HepG2 (cell line): ENCODE results near the gene CCL5. TPM values are rescaled to one million over a fixed set of nuclear protein-coding genes. Genes with fewer than 3 reads are reported as not detected.
"Not testable (repeated sequence)": the region's sequence is repeated elsewhere in the genome, so short reads cannot be mapped to it uniquely, and the experiment has no call there.

Experiments
- ATAC-seq: fragments of 200-7000 bp; cut with Tn5 transposase; 3 replicates; pipeline ENCODE4 v1.9.1; 2020; ENCODE audit warnings: mild to moderate bottlenecking, moderate library complexity
- BruUV-seq: library from RNA; stranded (reverse); fragments of 400-500 nt; replicated peaks from 2 replicates; lab custom pipeline; 2021; lab: Mats Ljungman, UMichigan
- CTCF ChIA-PET: fragments of 300-600 bp; formaldehyde crosslinking; extraction: SDS; loops from one replicate; lab custom pipeline; 2021; ENCODE audit warnings: low total read pairs, inconsistent platforms, low intra/inter-chr PET ratio; lab: Yijun Ruan, JAX
- POLR2A ChIA-PET: fragments of 350-600 bp; sonication (Branson Sonifier 250); formaldehyde crosslinking; loops from one replicate; lab custom pipeline; 2020; ENCODE audit warnings: antibody characterized with exemption, inconsistent platforms; lab: Yijun Ruan, JAX
- DNase-seq: peaks from one replicate; pipeline ENCODE4 v3.0.0-alpha.2; 2015; ENCODE audit warnings: low spot score
- FAIRE-seq: peaks from 3 replicates; lab custom pipeline; 2011; peaks lifted over from hg19 to GRCh38; lab: Jason Lieb, UNC
- H2AFZ ChIP-seq: one replicate; pipeline ENCODE4 v1.6.1; 2011; ENCODE audit warnings: low read length, inconsistent platforms
- H3K27ac ChIP-seq: fragments of 300-600 bp; 3 replicates; pipeline ENCODE4 v1.8.0; 2011; ENCODE audit warnings: mixed run types, mild to moderate bottlenecking, mixed read lengths, low read length, inconsistent platforms; ENCODE audit not compliant: insufficient read depth; ENCODE audit errors: extremely low read length
- H3K27me3 ChIP-seq, 2 experiments: fragments of 200-600 bp in 1 of 2; 2 replicates in 1 of 2; 3 replicates in 1 of 2; pipeline versions ENCODE4 v1.6.0 to v1.8.0; 2011; ENCODE audit warnings: low read length in 2 of 2, mild to moderate bottlenecking in 2 of 2, moderate library complexity in 2 of 2, inconsistent platforms in 1 of 2; ENCODE audit not compliant: insufficient read depth in 2 of 2, control insufficient read depth in 1 of 2
- H3K36me3 ChIP-seq, 2 experiments: fragments of 200-600 bp in 1 of 2; replicated peaks in 1 of 2; 2 replicates in 1 of 2; 3 replicates in 1 of 2; pipeline versions ENCODE4 v1.5.1 to v1.8.0; 2011; ENCODE audit warnings: low read length in 2 of 2, inconsistent platforms in 1 of 2; ENCODE audit not compliant: insufficient read depth in 2 of 2, control insufficient read depth in 1 of 2
- H3K4me1 ChIP-seq: 2 replicates; pipeline ENCODE4 v1.5.1; 2012; ENCODE audit warnings: low read length, inconsistent platforms; ENCODE audit not compliant: insufficient read depth
- H3K4me2 ChIP-seq: 2 replicates; pipeline ENCODE4 v1.6.0; 2011; ENCODE audit warnings: low read depth, low read length, inconsistent platforms
- H3K4me3 ChIP-seq, 3 experiments: fragments of 200-600 bp in 1 of 3; sonication (generic), shearing (Covaris generic) in 1 of 3; replicated peaks in 1 of 3; 2 replicates each; pipeline ENCODE4 v1.5.1; 2011 to 2016; ENCODE audit warnings: low read length in 3 of 3, inconsistent platforms in 2 of 3, low read depth in 2 of 3, mild to moderate bottlenecking in 2 of 3, control low read depth in 1 of 3, mixed read lengths in 1 of 3; ENCODE audit not compliant: insufficient read depth in 1 of 3
- H3K79me2 ChIP-seq: one replicate; pipeline ENCODE4 v1.6.1; 2011; ENCODE audit warnings: low read length, inconsistent platforms; ENCODE audit not compliant: insufficient read depth
- H3K9ac ChIP-seq: 2 replicates; pipeline ENCODE4 v1.6.0; 2011; ENCODE audit warnings: mild to moderate bottlenecking, low read depth, low read length, inconsistent platforms; ENCODE audit not compliant: insufficient read depth
- H3K9me3 ChIP-seq: 2 replicates; pipeline ENCODE4 v1.5.1; 2012; ENCODE audit warnings: mild to moderate bottlenecking, low read length
- H4K20me1 ChIP-seq: 2 replicates; pipeline ENCODE4 v1.6.0; 2011; ENCODE audit warnings: inconsistent platforms, mild to moderate bottlenecking, low read length, moderate library complexity; ENCODE audit not compliant: insufficient read depth
- AKAP8 ChIP-seq: sonication (generic); formaldehyde crosslinking; IDR thresholded peaks from 2 replicates; pipeline ENCODE4 v1.5.1; 2020; ENCODE audit warnings: mild to moderate bottlenecking, missing genetic modification reagents
- ATF1 ChIP-seq: IDR thresholded peaks from 2 replicates; pipeline ENCODE4 v1.6.1; 2016; ENCODE audit warnings: mild to moderate bottlenecking, control low read depth
- DNMT3B ChIP-seq: conservative IDR thresholded peaks from 2 replicates; pipeline ENCODE4 v1.6.1; 2016; ENCODE audit warnings: missing biosample characterization, control low read depth
- FOXK2 ChIP-seq: fragments of 450-650 bp; IDR thresholded peaks from 2 replicates; pipeline ENCODE4 v1.6.1; 2016
- HNRNPL ChIP-seq: fragments of 200-400 bp; formaldehyde crosslinking; IDR thresholded peaks from 2 replicates; pipeline ENCODE4 v1.6.1; 2017; ENCODE audit warnings: mild to moderate bottlenecking, low read depth, low read length
- IRF1 ChIP-seq: sonication (generic); formaldehyde crosslinking; IDR thresholded peaks from 2 replicates; pipeline ENCODE4 v1.4.0; 2020; ENCODE audit warnings: low read depth, mild to moderate bottlenecking, missing genetic modification reagents
- IRX3 ChIP-seq: sonication (generic); formaldehyde crosslinking; IDR thresholded peaks from 2 replicates; pipeline ENCODE4 v1.8.1; 2023; ENCODE audit warnings: mild to moderate bottlenecking, low read depth, missing genetic modification reagents, borderline replicate concordance
- ZBTB34 ChIP-seq: sonication (generic); formaldehyde crosslinking; IDR thresholded peaks from 2 replicates; pipeline ENCODE4 v1.8.0; 2022; ENCODE audit warnings: mild to moderate bottlenecking, missing genetic modification reagents
- ZHX1 ChIP-seq: sonication (generic); formaldehyde crosslinking; IDR thresholded peaks from 2 replicates; pipeline ENCODE4 v1.8.1; 2022; ENCODE audit warnings: low read depth, mild to moderate bottlenecking, missing genetic modification reagents
- ZNF235 ChIP-seq: sonication (generic); formaldehyde crosslinking; IDR thresholded peaks from 2 replicates; pipeline ENCODE4 v1.8.1; 2023; ENCODE audit warnings: mild to moderate bottlenecking, missing genetic modification reagents, borderline replicate concordance
- ZNF670 ChIP-seq: sonication (generic); formaldehyde crosslinking; IDR thresholded peaks from 2 replicates; pipeline ENCODE4 v1.8.0; 2022; ENCODE audit warnings: mild to moderate bottlenecking, missing genetic modification reagents, borderline replicate concordance
- ZNF672 ChIP-seq: sonication (generic); formaldehyde crosslinking; IDR thresholded peaks from 2 replicates; pipeline ENCODE4 v1.8.1; 2022; ENCODE audit warnings: missing genetic modification reagents
- WGBS: methylation state at CpG from one replicate; pipeline ENCODE4 v1.1.6; 2017; ENCODE audit warnings: low lambda C conversion rate; 5-methylcytosine and 5-hydroxymethylcytosine counted together
- in situ Hi-C: cut with HindIII; loops from 2 replicates; pipeline ENCODE4 v1.10.0; 2017; ENCODE audit warnings: low pct_unique_long_range_greater_than_20kb; ENCODE audit not compliant: extremely low pct_ligation_motif_present
- intact Hi-C: fragments of 100-400 bp; cut with micrococcal nuclease; formaldehyde crosslinking; loops from one replicate; pipeline ENCODE4 v1.10.0; 2022; ENCODE audit not compliant: unreplicated experiment
- polyA plus RNA-seq, 8 experiments: library from polyadenylated mRNA; depleted of rRNA in 3 of 8; stranded (reverse) in 7 of 8; unstranded in 1 of 8; fragments of >200 nt; fragmentation: Illumina TruSeq in 4 of 8; extraction: Trizol in 4 of 8; gene quantifications; 2 replicates each; pipeline versions ENCODE4 v1.2.1 to v1.2.3, GENCODE V29; 2011 to 2016; ENCODE audit warnings: low read depth in 4 of 8, missing spikeins in 1 of 8, mixed read lengths in 1 of 8; ENCODE audit not compliant: insufficient read depth in 1 of 8
- total RNA-seq, 5 experiments: library from RNA; depleted of rRNA; stranded (reverse); fragments of >200 nt; fragmentation: Illumina TruSeq; extraction: Trizol; gene quantifications; 2 replicates each; pipeline ENCODE4 v1.2.3, GENCODE V29; 2016; ENCODE audit warnings: low read depth in 1 of 5

The CCL5 gene
- total and polyA plus RNA-seq, 2 of the 13 experiments (the other 11 are each of a cell fraction or from before 2014, with no cell fraction given) = 0.13 to 0.29 TPM

GRCh38 chr17:35897772-35898171 is 17.6 kb upstream of the CCL5 start:
- BruUV-seq, H4K20me1 ChIP-seq, FAIRE-seq, H3K79me2 ChIP-seq, H3K4me2 ChIP-seq, H3K27me3 ChIP-seq, ATAC-seq, CTCF ChIA-PET, H3K9me3 ChIP-seq, H3K27ac ChIP-seq, intact Hi-C loops, H3K36me3 ChIP-seq, DNase-seq, H3K4me3 ChIP-seq, H3K4me1 ChIP-seq, POLR2A ChIA-PET, H3K9ac ChIP-seq, in situ Hi-C loops, H2AFZ ChIP-seq: not testable (repeated sequence)
- 87% methylated on average over 7 of the region's 7 CpGs for WGBS

GRCh38 chr17:35895636-35896587 is 15.8 kb upstream of the CCL5 start:
- no peak for ATAC-seq
- ChIA-PET POLR2A (no interaction called here), CTCF (no interaction called here)
- no peak for FAIRE-seq
- no peaks in the 10 kb centered on the region for H4K20me1 ChIP-seq
- no peak overlapping the region for H3K27ac ChIP-seq
- H3K79me2 ChIP-seq = no peaks in the 10 kb centered on the region
- H3K36me3 ChIP-seq = no peaks in the 10 kb centered on the region
- H3K9me3 ChIP-seq = no peaks in the 10 kb centered on the region
- H3K4me3 ChIP-seq = no peak overlapping the region
- in situ Hi-C loops = no loop called here
- intact Hi-C loops = no loop called here
- DNase-seq = no peak
- no TSS peak for BruUV-seq
- H3K27me3 ChIP-seq = peaks cover 1 to 3% of the 10 kb centered on the region in 2 experiments; a peak in 2 of 5 replicates
- WGBS = 51% methylated on average over 14 of the region's 14 CpGs
- H3K9ac ChIP-seq = no peak overlapping the region
- no peak overlapping the region for H2AFZ ChIP-seq
- H3K4me2 ChIP-seq = no peak overlapping the region
- H3K4me1 ChIP-seq = no peaks in the 10 kb centered on the region
- TF ChIP-seq ZNF670 (CRISPR knock-in tag) = no peak
- TF ChIP-seq HNRNPL = no peak
- no peak for TF ChIP-seq IRX3 (CRISPR knock-in tag)
- no peak for TF ChIP-seq AKAP8
- TF ChIP-seq ZNF672 (CRISPR knock-in tag) = no peak
- no peak for TF ChIP-seq ZBTB34 (CRISPR knock-in tag)
- TF ChIP-seq DNMT3B (CRISPR knock-in tag) = no peak
- no peak for TF ChIP-seq IRF1 (CRISPR knock-in tag)
- no peak for TF ChIP-seq ZNF235 (CRISPR knock-in tag)
- TF ChIP-seq ZHX1 = no peak
- no peak for TF ChIP-seq ATF1 (CRISPR knock-in tag)
- TF ChIP-seq FOXK2 = no peak
